GM21576 (cell line): ENCODE measurements around the gene CDC42BPB.
"Not testable (repeated sequence)": the region's sequence is repeated elsewhere in the genome, so short reads cannot be mapped to it uniquely, and the experiment has no call there.

Experiments
- ATAC-seq: cut with Tn5 transposase; IDR thresholded peaks from one replicate; pipeline ENCODE4 v1.9.1; 2021; ENCODE audit warnings: mild to moderate bottlenecking, moderate library complexity; ENCODE audit not compliant: unreplicated experiment

Gene CDC42BPB

DNA sequence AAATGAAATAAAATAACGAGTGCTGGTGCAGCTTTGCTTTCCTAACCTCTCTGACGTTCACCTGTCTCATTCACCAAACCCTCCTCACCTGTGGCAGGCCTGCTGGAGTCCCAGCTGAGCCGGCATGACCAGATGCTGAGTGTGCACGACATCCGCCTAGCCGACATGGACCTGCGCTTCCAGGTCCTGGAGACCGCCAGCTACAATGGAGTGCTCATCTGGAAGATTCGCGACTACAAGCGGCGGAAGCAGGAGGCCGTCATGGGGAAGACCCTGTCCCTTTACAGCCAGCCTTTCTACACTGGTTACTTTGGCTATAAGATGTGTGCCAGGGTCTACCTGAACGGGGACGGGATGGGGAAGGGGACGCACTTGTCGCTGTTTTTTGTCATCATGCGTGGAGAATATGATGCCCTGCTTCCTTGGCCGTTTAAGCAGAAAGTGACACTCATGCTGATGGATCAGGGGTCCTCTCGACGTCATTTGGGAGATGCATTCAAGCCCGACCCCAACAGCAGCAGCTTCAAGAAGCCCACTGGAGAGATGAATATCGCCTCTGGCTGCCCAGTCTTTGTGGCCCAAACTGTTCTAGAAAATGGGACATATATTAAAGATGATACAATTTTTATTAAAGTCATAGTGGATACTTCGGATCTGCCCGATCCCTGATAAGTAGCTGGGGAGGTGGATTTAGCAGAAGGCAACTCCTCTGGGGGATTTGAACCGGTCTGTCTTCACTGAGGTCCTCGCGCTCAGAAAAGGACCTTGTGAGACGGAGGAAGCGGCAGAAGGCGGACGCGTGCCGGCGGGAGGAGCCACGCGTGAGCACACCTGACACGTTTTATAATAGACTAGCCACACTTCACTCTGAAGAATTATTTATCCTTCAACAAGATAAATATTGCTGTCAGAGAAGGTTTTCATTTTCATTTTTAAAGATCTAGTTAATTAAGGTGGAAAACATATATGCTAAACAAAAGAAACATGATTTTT lies 151.9 kb downstream of the CDC42BPB start:
- ATAC-seq, result no peak

DNA sequence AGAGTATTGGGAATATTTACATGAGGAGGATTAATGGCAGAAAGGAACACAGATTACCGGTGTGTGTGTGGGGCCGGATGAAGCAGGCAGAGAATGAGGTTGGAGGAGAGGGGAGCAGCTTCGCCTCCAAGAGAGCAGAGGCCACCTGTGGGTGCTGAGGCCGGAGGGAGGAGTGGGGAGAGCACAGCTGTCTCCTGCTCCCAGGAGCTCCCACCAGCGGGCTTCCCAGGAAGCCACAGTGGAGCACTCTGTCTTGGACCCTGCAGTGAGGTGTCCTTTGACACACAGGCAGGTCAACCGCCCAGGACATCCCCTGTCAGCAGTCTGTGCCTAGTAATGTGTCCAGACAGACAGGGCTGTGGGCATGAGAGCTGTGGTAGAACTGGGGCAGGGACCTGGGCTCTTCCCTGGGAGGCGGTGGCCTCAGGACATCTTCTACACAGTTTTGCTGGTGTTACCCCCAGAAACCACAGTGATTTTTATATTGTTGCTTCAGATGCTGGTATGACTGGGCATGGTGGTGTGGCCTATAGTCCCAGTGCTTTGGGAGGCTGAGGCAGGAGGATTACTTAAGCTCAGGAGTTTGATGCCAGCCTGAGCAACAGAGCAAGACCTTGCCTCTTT lies 153.3 kb downstream of the CDC42BPB start:
- no peak for ATAC-seq

DNA sequence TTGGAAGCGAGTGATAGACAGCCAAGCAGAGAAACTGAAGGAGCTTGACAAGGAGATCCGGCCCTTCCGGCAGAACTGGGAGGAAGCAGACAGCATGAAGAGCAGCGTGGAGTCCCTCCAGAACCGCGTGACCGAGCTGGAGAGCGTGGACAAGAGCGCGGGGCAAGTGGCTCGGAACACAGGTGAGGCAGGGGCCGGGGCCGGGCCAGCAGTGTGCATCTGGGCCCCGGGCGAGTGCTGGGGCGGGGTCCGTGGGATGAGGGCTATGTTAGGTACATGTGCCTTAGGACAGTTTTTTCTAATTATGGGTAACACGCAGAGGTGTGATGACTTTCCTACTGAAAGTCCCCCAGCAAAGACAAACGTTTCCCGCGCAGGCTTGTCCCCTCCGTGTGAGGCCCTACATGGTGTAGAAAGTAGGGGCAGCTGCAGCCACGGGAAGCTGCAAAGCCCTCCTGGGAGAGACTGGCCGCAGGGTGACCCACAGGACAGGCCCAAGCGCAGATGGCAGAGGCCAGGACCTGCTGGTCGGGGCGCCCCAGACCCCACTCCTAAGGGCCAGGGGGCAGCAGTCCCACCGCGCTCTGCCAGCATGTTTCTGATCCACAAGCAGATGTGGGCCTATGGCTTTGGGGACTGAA lies 154.0 kb downstream of the CDC42BPB start:
- ATAC-seq, result no peak

DNA sequence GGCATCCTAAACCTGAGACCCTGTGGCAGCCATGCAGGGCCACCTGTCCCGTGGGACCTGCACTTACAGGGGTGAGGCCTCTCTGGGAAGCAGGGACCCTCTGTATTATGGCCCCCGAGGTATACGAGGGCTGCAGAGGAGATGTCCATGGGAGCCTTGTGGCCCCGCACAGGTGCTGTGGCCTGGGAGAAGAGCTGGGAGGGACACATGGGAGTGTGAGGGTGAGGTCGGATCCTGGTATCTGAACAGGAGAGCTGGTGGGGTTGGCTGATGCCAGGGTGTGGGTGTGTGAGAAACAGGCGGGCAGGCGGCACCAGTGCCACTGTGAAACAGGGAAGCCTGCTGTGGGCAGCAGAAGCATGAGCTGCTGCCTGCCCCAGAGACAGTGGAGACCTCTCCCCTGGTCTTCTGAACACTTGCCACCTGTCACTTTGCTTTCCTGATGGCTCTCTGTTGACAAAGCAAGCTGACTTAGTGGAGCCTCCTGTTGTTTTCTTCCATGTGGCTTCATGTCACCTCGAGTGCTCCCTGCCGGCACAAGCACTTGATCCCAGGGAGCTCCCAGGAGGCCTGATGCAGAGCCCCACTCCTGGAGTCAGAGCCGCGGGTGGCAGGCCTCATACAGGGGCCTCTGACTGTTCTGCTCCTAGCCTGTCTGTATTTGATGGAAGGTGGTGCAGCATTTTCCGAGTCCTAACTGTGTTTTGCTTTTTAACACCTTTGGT lies 154.7 kb downstream of the CDC42BPB start:
- no peak for ATAC-seq

DNA sequence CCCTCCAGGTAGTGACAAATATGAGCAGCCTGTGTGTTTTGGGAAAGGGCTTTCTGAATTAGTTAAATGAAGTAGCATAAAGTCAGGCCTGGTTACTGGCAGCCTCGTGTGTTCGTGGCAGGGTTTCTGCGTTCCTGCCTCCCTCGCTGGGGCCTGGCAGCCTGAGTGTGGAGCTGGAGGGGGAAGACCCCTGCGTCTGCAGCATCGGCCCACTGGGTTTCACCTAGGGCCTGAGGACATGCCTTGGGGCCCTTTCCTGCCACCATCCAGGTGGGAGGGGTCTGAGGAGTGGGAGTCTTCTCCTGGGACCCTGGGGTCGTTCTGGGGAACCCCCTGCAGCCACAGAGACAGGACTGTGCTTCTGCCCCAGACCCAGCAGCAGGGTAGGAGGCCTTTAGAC lies 155.3 kb downstream of the CDC42BPB start:
- ATAC-seq, result peak; percentile 6

DNA sequence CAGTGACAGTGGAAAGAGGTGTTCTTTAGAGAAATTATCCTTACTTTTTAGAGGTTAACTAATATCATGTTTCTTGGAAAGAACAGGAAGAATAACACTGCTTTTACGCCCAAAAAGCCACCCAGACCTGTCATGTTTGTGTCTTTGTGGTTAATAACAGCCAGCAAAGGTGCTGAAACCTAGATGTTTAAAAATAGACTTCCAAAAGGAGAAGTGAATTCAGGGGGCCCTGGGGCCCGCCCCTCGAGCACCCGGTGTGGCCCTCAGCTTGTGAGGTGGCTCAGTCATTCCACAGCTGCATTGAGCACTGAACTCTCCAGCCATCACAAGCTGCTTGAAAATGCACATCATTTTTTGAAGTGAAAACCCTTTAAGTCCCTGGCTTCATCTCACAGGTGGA lies 155.7 kb downstream of the CDC42BPB start:
- peak; percentile 73 for ATAC-seq

DNA sequence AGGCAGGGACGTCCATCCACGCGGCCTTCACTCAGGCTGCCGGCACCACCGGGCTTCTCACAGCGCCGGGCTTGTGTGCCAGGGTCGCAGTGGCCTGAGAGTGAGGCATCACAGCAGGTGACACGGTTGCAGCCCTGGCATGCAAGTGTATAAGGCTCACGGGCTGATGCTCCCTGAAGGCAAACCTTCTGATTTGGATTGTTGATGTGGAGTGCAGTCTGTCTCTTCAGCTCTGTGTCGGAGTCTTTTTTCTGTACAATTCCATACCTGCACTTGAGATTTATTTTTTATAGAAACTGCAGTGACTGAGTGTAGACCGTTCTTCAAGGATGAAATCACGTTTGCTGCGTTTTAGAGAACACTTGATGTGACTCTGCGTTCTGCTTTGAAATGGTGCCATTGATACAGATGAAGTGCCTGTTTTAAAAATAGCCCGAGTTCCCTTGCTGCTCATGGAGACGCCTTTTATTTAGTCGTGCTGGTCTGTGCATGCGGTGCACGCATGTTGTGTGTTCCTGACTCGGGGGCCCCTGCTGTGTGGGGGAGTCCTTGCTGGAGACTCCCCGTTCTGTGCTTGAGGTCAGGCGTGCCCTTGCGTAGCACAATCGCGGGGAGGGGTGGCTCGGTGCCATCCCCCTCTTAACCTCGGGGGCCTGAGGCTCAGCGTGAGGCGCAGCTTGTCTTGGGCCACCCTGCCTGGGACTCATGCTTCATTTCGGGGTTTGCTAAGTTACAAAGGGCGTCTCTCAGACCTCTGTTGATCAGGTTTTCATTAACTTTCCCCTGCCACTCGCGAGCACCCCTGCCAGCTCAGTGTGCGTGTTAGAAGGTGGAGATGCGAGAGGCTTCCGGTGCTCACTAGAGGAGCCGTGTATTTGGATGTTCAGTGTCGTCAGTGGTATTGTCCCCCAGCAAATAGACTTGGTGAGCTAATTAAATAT lies 156.4 kb downstream of the CDC42BPB start:
- peak; percentile 46 for ATAC-seq

DNA sequence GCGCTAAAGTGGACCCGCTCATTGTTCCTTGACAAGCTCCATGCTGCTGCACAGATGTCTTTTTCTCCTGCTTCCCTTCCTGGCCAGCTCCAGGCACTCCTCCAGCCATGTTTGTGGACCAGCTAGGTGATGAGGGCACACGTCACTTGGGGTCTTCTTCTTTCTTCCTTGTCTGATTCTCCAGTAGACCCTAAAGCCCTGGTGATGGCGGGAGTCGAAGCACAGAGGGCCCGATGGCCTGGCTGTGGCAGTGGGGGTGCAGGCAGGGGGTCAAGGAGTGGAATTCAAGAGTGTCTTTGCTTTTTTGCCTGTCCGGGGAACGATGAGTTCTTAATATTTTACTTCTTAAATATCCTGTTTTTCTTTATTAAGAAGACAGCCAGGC lies 157.8 kb downstream of the CDC42BPB start:
- ATAC-seq, result no peak

DNA sequence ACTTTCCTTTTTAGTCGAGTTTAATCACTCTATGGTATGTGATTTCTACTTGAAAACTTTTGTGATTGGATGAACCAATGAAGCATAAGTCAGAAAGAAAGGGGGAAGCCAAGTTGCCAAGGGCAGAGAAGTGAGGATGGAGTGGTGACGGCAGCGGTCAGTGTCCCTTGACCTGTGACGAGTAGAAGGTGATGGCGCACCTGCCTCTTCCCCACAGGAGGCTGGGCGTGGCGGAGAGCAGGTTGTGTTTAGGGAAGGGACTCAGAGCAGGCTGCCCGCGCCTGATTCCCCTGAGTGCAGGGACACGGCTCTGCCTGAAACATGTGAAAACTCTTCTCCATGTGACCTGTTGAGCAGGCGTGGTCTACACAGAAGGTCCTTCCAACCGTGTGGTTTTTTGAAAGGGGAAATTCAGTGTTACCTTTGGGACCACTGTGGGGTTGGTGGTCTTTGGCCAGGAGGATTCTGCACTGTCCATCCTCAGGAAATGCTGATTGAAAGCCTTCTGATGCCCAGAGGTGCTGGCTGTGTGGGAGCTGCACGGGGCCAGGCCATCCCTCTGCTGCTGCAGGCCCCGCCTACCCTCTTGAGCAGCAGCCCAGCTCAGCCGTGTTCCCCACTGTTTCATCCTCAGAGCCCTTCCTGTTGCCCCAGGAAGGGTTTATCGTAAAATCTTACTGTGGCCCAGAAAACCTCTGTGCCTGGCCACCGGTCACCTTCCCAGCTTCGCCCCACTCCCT lies 158.4 kb downstream of the CDC42BPB start:
- ATAC-seq, result no peak

DNA sequence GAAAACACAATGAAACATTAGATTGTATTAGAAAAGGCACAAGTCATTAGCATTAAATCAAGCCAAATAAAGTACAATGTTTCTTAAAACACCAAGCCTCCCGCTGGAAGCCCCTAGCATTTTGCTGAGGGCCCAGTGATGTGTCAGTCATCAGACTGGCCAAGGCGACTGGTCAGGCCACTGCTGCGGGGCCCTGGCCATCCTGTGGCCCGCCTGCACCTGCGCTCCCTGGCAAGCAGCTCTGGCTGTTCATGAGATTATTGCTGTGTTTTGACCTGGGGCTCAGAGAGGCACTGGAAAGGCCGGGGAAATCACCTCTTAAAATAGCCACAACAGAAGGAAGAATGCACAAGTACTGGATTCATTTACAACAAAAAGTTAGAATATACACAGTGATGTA lies 159.1 kb downstream of the CDC42BPB start:
- ATAC-seq, result no peak

DNA sequence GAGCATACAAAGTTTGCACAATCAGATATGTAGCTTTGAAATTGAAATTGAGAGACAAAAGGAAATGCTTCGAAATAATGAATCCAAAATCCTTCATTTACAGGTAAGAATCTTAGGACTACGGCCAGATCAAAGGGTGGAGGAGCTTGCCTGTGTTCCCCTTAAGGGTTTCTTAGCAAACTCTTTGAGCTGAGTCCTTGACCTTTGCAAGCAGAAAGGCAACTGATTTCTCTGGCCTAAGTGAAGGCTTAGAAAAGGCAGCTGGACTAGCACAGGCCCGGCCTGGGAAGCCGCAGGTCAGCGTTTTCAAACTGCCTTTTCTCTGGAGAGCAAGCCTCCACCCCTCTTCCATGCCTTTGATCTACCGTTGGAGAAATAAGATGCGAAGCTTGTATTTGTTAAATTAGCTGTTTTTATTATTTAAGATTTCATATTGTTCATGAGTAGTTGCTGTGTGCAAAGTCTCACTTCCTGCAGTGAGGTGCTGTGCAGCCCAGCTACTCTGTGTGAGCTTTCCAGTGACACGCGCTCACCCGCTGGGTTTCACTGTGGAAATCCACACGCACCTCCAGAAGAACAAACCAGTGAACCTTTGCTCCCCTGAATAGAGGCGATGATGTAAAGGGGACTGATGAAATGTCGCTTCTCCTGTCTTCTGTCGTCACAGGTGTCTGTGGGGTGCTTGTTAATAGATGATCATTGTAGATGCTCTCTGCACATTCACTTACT lies 159.9 kb downstream of the CDC42BPB start:
- ATAC-seq, result no peak

DNA sequence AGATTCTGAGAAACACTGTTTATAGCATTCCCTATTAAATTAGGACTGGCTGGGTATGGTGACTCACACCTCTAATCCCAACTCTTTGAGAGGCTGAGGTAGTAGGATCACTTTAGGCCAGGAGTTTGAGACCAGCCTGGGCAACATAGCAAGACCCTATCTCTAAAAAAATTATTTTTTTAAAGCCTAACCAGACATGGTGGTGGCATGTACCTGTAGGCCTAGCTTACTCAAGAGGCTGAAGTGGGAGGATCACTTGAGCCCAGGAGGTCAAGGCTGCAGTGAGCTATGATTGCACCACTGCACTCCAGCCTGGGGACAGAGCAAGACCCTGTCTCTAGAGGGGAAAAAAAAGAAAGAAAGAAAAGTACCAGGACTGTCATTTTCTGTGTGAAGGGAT lies 160.6 kb downstream of the CDC42BPB start:
- not testable (repeated sequence) for ATAC-seq

DNA sequence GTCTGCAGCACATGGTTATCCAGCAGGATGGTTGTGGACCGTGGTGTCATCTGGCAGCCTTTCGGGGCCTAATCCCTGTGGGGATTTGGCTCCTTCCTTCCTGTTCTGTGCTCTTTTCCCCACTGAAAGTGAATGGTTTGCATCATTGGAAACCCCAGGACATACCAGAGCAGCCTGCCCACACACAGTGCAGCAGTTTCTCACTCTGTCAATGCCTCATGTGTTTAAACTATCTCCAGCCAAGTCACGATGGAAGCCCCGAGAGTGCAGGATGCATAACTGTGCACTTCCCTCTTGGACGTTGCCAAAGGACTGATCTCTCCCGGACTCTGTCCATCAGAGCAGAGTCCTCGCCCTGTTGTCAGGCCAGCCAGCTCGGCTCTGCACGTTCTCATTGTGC lies 163.9 kb downstream of the CDC42BPB start:
- no peak for ATAC-seq

DNA sequence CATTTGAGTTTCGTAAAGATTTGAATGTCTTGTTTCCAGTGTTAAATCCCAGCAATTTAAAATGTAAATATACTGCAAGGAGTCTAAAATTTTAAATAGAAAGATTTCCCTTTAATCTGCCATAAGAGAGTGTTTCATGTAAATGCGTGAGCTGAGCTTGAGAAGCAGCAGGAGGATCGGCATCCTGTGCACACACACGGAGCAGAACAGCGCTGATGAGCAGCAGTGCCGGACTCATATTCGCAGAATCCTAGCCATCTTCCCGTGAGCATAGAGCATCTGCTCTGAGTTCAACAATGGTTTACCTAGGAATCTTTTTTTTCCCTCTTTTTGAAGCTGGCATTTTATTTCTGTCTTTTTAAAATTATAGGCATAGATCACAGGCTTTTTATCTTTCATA lies 164.7 kb downstream of the CDC42BPB start:
- ATAC-seq, result no peak

DNA sequence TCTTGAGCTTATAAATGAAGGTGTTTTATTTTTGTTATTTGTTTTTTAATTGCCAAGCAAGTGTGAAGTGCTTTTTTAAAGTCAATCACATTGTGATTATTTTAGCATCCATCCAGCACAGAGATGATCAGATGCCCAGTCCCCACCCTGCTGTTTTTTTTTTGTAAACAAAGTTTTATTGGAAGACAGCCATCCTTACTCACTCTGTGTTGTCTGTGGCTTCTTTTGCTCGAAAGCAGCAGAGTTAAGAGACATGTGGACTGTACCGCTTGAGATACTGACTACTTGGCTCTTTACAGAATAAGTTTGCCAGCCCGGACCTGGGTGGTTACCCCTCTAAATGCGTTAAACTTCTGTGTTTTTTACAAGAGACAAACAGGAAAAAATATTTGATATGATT lies 165.8 kb downstream of the CDC42BPB start:
- no peak for ATAC-seq

DNA sequence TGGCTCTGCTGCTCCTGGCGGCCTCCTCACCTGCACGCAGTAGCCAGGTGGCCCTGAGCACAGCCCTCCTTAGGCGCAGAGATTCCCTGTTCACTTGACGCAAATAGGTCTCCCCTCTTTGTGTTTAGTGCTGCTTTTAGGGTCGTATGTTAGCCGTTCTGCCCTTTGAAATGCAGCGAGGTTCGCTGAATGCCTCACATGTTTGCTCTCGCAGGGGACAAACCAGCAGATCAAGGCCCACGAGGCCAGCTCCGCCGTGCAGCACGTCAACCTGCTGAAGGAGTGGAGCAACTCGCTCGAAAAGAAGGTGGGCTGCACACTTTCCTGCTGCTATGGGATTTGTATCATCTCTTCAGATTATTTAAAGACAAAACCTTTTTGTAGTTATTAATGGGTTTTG lies 166.2 kb downstream of the CDC42BPB start:
- ATAC-seq, result no peak

DNA sequence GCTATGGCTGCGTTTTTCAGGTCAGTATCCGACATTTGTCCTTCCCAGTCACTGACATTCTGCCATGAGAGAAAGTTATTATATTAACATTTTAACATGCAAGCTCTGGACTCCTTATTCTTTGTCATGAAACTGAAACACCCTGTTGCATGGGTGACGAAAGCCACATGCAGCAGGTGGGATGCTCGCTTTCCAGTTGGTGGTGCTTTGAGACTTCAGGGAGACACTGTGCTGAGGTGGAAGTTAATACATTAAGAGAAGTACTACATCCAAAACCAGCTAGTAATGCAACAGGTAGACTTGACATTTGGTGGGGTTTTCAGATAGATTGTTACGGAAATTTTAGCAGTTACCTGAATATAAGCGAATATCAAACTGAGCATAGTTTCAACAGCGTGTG lies 167.7 kb downstream of the CDC42BPB start:
- no peak for ATAC-seq

DNA sequence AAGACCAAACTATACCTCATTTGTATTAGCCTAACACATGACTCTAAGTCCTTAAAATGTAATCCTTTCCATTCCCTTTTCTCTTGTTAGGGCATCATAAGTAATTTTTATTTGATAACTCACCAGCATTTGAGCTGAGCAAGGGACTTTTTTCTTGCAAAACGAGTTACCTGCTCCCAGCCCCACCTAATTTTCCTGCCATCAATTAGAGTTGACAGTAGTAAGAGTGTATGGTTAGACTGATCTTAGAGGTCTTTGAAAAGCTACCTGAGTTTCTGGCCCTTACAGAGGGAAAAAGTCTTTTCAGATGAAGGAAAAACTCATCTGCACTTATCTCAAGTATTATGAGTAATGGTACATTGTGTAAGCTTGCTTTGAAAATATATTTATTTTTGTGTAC lies 168.6 kb downstream of the CDC42BPB start:
- no peak for ATAC-seq
